Stimulated activated naive CD4-positive, alpha-beta T cell (primary cell): ENCODE measurements around the gene PDZD2.
"Not testable (repeated sequence)": the region's sequence is repeated elsewhere in the genome, so short reads cannot be mapped to it uniquely, and the experiment has no call there.

Source experiments
- DNase-seq, 6 experiments: peaks; one replicate each; lab custom pipeline; 2025; lab: John Stamatoyannopoulos, UW

Gene PDZD2

GRCh38 chr5:31638748-31639418, at the start of gene PDZD2:
Gene PDZD2, plus strand, starts transcription at chr5:31639131.
- DNase-seq, result peak; percentile 22 to 72 (median 60)

GRCh38 chr5:31593665-31594064, 45.3 kb upstream of the PDZD2 start:
- no peak for DNase-seq

- no peak for DNase-seq
Observed at GRCh38 chr5:31596354-31596753, 42.6 kb upstream of the PDZD2 start.

- no peak for DNase-seq
Observed at GRCh38 chr5:31598640-31599611, 40.0 kb upstream of the PDZD2 start.

- DNase-seq, result not testable (repeated sequence)
Observed at GRCh38 chr5:31602305-31602704, 36.6 kb upstream of the PDZD2 start.

GRCh38 chr5:31604240-31604639, 34.7 kb upstream of the PDZD2 start:
- DNase-seq, result no peak

GRCh38 chr5:31604644-31605043, 34.3 kb upstream of the PDZD2 start:
- DNase-seq, result no peak

- no peak for DNase-seq
Observed at GRCh38 chr5:31605920-31606319, 33.0 kb upstream of the PDZD2 start.

GRCh38 chr5:31607546-31607945, 31.4 kb upstream of the PDZD2 start:
- no peak for DNase-seq

- no peak for DNase-seq
Observed at GRCh38 chr5:31611002-31611401, 27.9 kb upstream of the PDZD2 start.

GRCh38 chr5:31613651-31614050, 25.3 kb upstream of the PDZD2 start:
- DNase-seq, result no peak

GRCh38 chr5:31614151-31615020, 24.5 kb upstream of the PDZD2 start:
- DNase-seq, result no peak

- DNase-seq, result no peak
Observed at GRCh38 chr5:31617867-31618266, 21.1 kb upstream of the PDZD2 start.

- DNase-seq, result no peak
Observed at GRCh38 chr5:31620026-31620425, 18.9 kb upstream of the PDZD2 start.

- no peak for DNase-seq
Observed at GRCh38 chr5:31623249-31623648, 15.7 kb upstream of the PDZD2 start.

- DNase-seq, result no peak
Observed at GRCh38 chr5:31625394-31625793, 13.5 kb upstream of the PDZD2 start.

- no peak for DNase-seq
Observed at GRCh38 chr5:31626156-31626555, 12.8 kb upstream of the PDZD2 start.

GRCh38 chr5:31626604-31627234, 12.2 kb upstream of the PDZD2 start:
- DNase-seq, result no peak

- DNase-seq, result no peak
Observed at GRCh38 chr5:31630931-31631330, 8.0 kb upstream of the PDZD2 start.

- DNase-seq, result no peak
Observed at GRCh38 chr5:31632460-31632859, 6.5 kb upstream of the PDZD2 start.

GRCh38 chr5:31635446-31635845, 3.5 kb upstream of the PDZD2 start:
- DNase-seq, result no peak

- no peak for DNase-seq
Observed at GRCh38 chr5:31637851-31638250, 1.1 kb upstream of the PDZD2 start.
